HCT116 (cell line): ENCODE measurements around the gene THSD4. TPM values are rescaled to one million over a fixed set of nuclear protein-coding genes. Genes with fewer than 3 reads are reported as not detected.

Experiments
- ATAC-seq: fragments of 200-7000 bp; cut with Tn5 transposase; 2 replicates; pipeline ENCODE4 v1.9.1; 2020; ENCODE audit warnings: mild to moderate bottlenecking, moderate library complexity
- BruUV-seq: library from RNA; stranded (reverse); fragments of 400-500 nt; replicated peaks from 2 replicates; lab custom pipeline; 2021; lab: Mats Ljungman, UMichigan
- CTCF ChIA-PET: fragments of 300-600 bp; sonication (Branson Sonifier 250); formaldehyde crosslinking; loops from one replicate; lab custom pipeline; 2021; ENCODE audit warnings: antibody characterized with exemption; lab: Charles Lee
- POLR2A ChIA-PET: fragments of 300-600, 350-600 bp; sonication (Branson Sonifier 250); formaldehyde crosslinking; loops from one replicate; lab custom pipeline; 2021; ENCODE audit warnings: antibody characterized with exemption; lab: Charles Lee
- RAD21 ChIA-PET, 2 experiments: fragments of 300-600 bp; sonication (Branson Sonifier 250); formaldehyde crosslinking; loops; one replicate each; lab custom pipeline; 2023; ENCODE audit warnings: low total read pairs in 2 of 2; ENCODE audit not compliant: uncharacterized antibody in 2 of 2, unreplicated experiment in 2 of 2, low non-redundant PET in 1 of 2; lab: Charles Lee
- DNase-seq: peaks from one replicate; pipeline ENCODE4 v3.0.0-alpha.2; 2010; ENCODE audit warnings: low read depth, low spot score
- H2AFZ ChIP-seq: fragments of 200-600 bp; shearing (Covaris generic), sonication (generic); 2 replicates; pipeline ENCODE4 v1.6.1; 2017; ENCODE audit warnings: low read depth, mixed run types, mixed read lengths, antibody characterized with exemption, low read length; ENCODE audit not compliant: poor library complexity, severe bottlenecking
- H3K27ac ChIP-seq: 2 replicates; pipeline ENCODE4 v1.5.1; 2012; ENCODE audit warnings: low read depth, low read length
- H3K27me3 ChIP-seq: fragments of 200-600 bp; sonication (generic); 2 replicates; pipeline ENCODE4 v1.6.1; 2016; ENCODE audit warnings: mixed run types, low read length, mixed read lengths; ENCODE audit not compliant: insufficient read depth
- H3K36me3 ChIP-seq, 2 experiments: fragments of 200-500 bp in 1 of 2; fragments of 200-600 bp in 1 of 2; sonication (Bioruptor generic) in 1 of 2; sonication (generic) in 1 of 2; 2 replicates each; pipeline versions ENCODE4 v1.5.1 to v1.6.1; 2014 to 2016; ENCODE audit warnings: low read length in 2 of 2, inconsistent platforms in 1 of 2, mixed read lengths in 1 of 2, mixed run types in 1 of 2; ENCODE audit not compliant: insufficient read depth in 2 of 2, control insufficient read depth in 1 of 2
- H3K4me1 ChIP-seq, 2 experiments: fragments of 200-600 bp in 1 of 2; sonication (generic) in 1 of 2; 2 replicates each; pipeline versions ENCODE4 v1.5.1 to v1.6.1; 2012 to 2017; ENCODE audit warnings: low read length in 2 of 2, inconsistent platforms in 1 of 2, mild to moderate bottlenecking in 1 of 2, mixed read lengths in 1 of 2, mixed run types in 1 of 2, moderate library complexity in 1 of 2; ENCODE audit not compliant: insufficient read depth in 2 of 2, control insufficient read depth in 1 of 2
- H3K4me2 ChIP-seq: fragments of 200-600 bp; sonication (generic); 2 replicates; pipeline ENCODE4 v1.6.1; 2017; ENCODE audit warnings: mixed run types, low read length, mixed read lengths
- H3K4me3 ChIP-seq, 2 experiments: fragments of 200-600 bp in 1 of 2; sonication (generic) in 1 of 2; replicated peaks in 1 of 2; 2 replicates each; pipeline ENCODE4 v1.5.1; 2011 to 2016; ENCODE audit warnings: low read length in 2 of 2, control low read depth in 1 of 2, low read depth in 1 of 2, mild to moderate bottlenecking in 1 of 2, mixed read lengths in 1 of 2, mixed run types in 1 of 2
- H3K79me2 ChIP-seq: fragments of 200-600 bp; sonication (generic); 2 replicates; pipeline ENCODE4 v1.6.1; 2017; ENCODE audit warnings: mild to moderate bottlenecking, mixed run types, low read length, moderate library complexity, mixed read lengths; ENCODE audit not compliant: insufficient read depth
- H3K9ac ChIP-seq: fragments of 200-600 bp; sonication (generic); 2 replicates; pipeline ENCODE4 v1.6.1; 2016; ENCODE audit warnings: low read length, mixed read lengths
- H3K9me2 ChIP-seq: fragments of 200-600 bp; sonication (generic), shearing (Covaris generic); 2 replicates; pipeline ENCODE4 v1.6.1; 2017; ENCODE audit warnings: mixed run types, mild to moderate bottlenecking, moderate library complexity; ENCODE audit not compliant: insufficient read depth
- H3K9me3 ChIP-seq, 2 experiments: fragments of 200-500 bp in 1 of 2; fragments of 200-600 bp in 1 of 2; sonication (Bioruptor generic) in 1 of 2; sonication (generic) in 1 of 2; 2 replicates each; pipeline ENCODE4 v1.6.1; 2014 to 2017; ENCODE audit warnings: low read length in 2 of 2, mixed read lengths in 2 of 2, inconsistent platforms in 1 of 2, low read depth in 1 of 2, mild to moderate bottlenecking in 1 of 2, mixed run types in 1 of 2, moderate library complexity in 1 of 2; ENCODE audit not compliant: control insufficient read depth in 1 of 2, insufficient read depth in 1 of 2
- H4K20me1 ChIP-seq: fragments of 200-600 bp; sonication (generic), shearing (Covaris generic); 2 replicates; pipeline ENCODE4 v1.6.1; 2017; ENCODE audit warnings: mixed run types, mild to moderate bottlenecking, moderate library complexity; ENCODE audit not compliant: insufficient read depth
- CBX3 ChIP-seq: IDR thresholded peaks from 2 replicates; pipeline ENCODE4 v1.6.1; 2012; ENCODE audit warnings: low read depth
- CEBPB ChIP-seq: IDR thresholded peaks from 2 replicates; pipeline ENCODE4 v1.6.1; 2012; ENCODE audit warnings: low read depth
- EGR1 ChIP-seq: IDR thresholded peaks from 2 replicates; pipeline ENCODE4 v1.6.1; 2012; ENCODE audit warnings: low read depth
- ELF1 ChIP-seq: IDR thresholded peaks from 2 replicates; pipeline ENCODE4 v1.6.1; 2012; ENCODE audit warnings: low read depth, borderline replicate concordance
- EZH2 ChIP-seq: fragments of 200-600 bp; sonication (generic); IDR thresholded peaks from 2 replicates; pipeline ENCODE4 v1.6.1; 2017; ENCODE audit warnings: antibody characterized with exemption, mixed run types
- FOSL1 ChIP-seq: IDR thresholded peaks from 2 replicates; pipeline ENCODE4 v1.6.1; 2012; ENCODE audit warnings: low read depth
- JUND ChIP-seq: IDR thresholded peaks from 2 replicates; pipeline ENCODE4 v1.6.1; 2012
- POLR2A ChIP-seq: IDR thresholded peaks from 2 replicates; pipeline ENCODE4 v1.7.0; 2011; ENCODE audit warnings: borderline replicate concordance; ENCODE audit not compliant: insufficient read depth, insufficient read length; ENCODE audit errors: extremely low read depth
- POLR2AphosphoS5 ChIP-seq: IDR thresholded peaks from 2 replicates; pipeline ENCODE4 v1.6.1; 2011; ENCODE audit warnings: mild to moderate bottlenecking, low read depth, low read length, moderate library complexity
- RAD21 ChIP-seq: IDR thresholded peaks from 2 replicates; pipeline ENCODE4 v1.6.1; 2012; ENCODE audit warnings: low read depth, mild to moderate bottlenecking
- SIN3A ChIP-seq: IDR thresholded peaks from 2 replicates; pipeline ENCODE4 v1.6.1; 2012; ENCODE audit warnings: low read depth
- TCF7L2 ChIP-seq: IDR thresholded peaks from 2 replicates; pipeline ENCODE4 v1.7.0; 2011; ENCODE audit warnings: borderline replicate concordance, inconsistent platforms; ENCODE audit not compliant: insufficient read depth, insufficient read length; ENCODE audit errors: extremely low read depth
- ZNF274 ChIP-seq: fragments of 200-500 bp; sonication (Bioruptor generic); IDR thresholded peaks from 2 replicates; pipeline ENCODE4 v1.6.1; 2014; ENCODE audit warnings: mild to moderate bottlenecking, low read depth, low read length, inconsistent platforms
- intact Hi-C: fragments of 100-400 bp; cut with micrococcal nuclease; formaldehyde crosslinking; loops from 2 replicates; pipeline ENCODE4 v1.10.0; 2022
- total RNA-seq: library from RNA; stranded (reverse); gene quantifications from one replicate; pipeline ENCODE4 v1.2.1, GENCODE V29; 2021; ENCODE audit not compliant: unreplicated experiment
- TF ChIP-seq, protein P1 (sequence below): IDR thresholded peaks from 2 replicates; pipeline ENCODE4 v1.6.1; 2012
- TF ChIP-seq, protein P2 (sequence below), 3 experiments: fragments of 200-600 bp in 1 of 3; sonication (generic) in 1 of 3; IDR thresholded peaks in 2 of 3; conservative IDR thresholded peaks in 1 of 3; 2 replicates each; pipeline ENCODE4 v1.5.1; 2012 to 2017; ENCODE audit warnings: low read depth in 2 of 3, low read length in 2 of 3, antibody characterized with exemption in 1 of 3, borderline replicate concordance in 1 of 3, control low read depth in 1 of 3, mild to moderate bottlenecking in 1 of 3, mixed read lengths in 1 of 3, mixed run types in 1 of 3, moderate library complexity in 1 of 3; ENCODE audit not compliant: insufficient read depth in 1 of 3
- TF ChIP-seq, protein P3 (sequence below): IDR thresholded peaks from 2 replicates; pipeline ENCODE4 v1.6.1; 2011; ENCODE audit warnings: mild to moderate bottlenecking, low read length, moderate library complexity; ENCODE audit not compliant: insufficient replicate concordance; ENCODE audit errors: extremely low read depth

The THSD4 gene
- total RNA-seq, 1 experiment from 2014 or later: 30.5 TPM

DNA sequence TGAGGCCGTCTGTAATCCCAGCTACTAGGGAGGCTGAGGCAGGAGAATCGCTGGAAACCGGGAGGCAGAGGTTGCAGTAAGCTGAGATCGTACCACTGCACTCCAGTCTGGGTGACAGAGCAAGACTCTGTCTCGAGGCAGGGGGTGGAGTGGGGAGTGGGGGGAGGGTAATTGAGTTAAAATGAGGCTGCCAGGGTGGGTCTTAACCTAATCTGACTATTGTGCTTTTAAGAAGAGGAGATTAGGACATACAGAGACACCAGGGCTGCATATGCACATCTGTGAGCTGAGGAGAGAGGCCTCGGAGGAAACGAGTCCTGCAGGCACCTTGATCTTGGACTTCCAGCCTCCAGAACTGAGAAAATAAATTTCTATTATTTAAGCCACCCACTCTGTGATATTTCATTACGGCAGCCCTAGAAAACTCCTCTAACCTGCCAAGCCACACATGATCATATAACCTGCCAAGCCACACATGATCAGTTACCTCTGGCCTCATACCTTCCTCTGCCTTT, 197.0 kb downstream of the THSD4 start:
- no peak overlapping the region for H3K27ac ChIP-seq
- CTCF ChIA-PET: no interaction called here
- H3K4me2 ChIP-seq: no peak overlapping the region
- no peaks in the 10 kb centered on the region for H4K20me1 ChIP-seq
- POLR2A ChIA-PET: no interaction called here
- RAD21 ChIA-PET: no interaction called here
- ATAC-seq: no peak
- no peaks in the 10 kb centered on the region for H3K79me2 ChIP-seq
- H2AFZ ChIP-seq: no peak overlapping the region
- H3K9me3 ChIP-seq: peaks cover 0 to 7% of the 10 kb centered on the region in 2 experiments; a peak in 1 of 4 replicates
- no peaks in the 10 kb centered on the region for H3K9me2 ChIP-seq
- no peaks in the 10 kb centered on the region for H3K27me3 ChIP-seq
- no TSS peak for BruUV-seq
- H3K4me1 ChIP-seq: no peaks in the 10 kb centered on the region
- H3K9ac ChIP-seq: no peak overlapping the region
- intact Hi-C loops: no loop called here
- no peaks in the 10 kb centered on the region for H3K36me3 ChIP-seq
- TF ChIP-seq EZH2 (no peak), ZNF274 (no peak), CBX3 (no peak)
- TF ChIP-seq, protein P1, sequence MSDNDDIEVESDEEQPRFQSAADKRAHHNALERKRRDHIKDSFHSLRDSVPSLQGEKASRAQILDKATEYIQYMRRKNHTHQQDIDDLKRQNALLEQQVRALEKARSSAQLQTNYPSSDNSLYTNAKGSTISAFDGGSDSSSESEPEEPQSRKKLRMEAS: no peak
- H3K4me3 ChIP-seq: no peak overlapping the region
- no peak for DNase-seq

DNA sequence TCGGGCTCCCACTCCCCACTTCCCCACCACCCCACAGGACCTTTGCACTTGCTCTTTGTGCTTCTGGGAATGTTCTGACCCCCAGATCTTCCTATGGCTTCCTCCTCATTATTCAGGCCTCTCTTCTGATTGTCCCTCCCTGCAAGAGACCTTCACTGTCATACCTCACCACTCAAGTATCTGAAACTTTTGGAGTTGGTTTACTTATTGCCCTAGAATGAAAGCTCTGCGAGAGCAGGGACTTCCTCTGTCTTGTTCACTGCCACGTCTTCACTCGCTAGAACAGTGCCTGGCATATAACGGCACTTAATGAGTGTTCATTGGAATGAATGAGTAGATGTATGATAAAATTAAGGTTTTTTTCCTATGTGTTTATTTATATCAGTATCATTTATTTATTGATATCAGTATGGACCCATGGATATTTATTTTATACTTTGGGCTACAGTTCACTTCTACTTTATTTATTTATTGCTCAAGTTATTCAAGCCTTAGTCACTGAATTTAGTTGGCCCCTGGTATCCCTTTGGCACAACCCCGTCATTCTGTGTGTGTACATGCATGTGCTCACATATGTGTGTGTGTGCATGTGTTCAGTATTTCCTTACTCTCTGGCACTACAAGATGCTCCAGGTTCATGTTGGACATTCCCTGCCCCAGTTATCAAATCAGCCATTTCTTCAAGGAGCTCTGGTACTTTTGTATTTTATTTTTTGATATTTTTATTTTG, 197.6 kb downstream of the THSD4 start:
- intact Hi-C loops: no loop called here
- Histone ChIP-seq H3K9ac (no peak overlapping the region), H4K20me1 (no peaks in the 10 kb centered on the region), H3K9me3 (peaks cover 0 to 9% of the 10 kb centered on the region in 2 experiments; a peak in 1 of 4 replicates), H3K27ac (no peak overlapping the region), H3K79me2 (no peaks in the 10 kb centered on the region), H3K27me3 (no peaks in the 10 kb centered on the region), H3K4me2 (no peak overlapping the region), H2AFZ (no peak overlapping the region), H3K9me2 (no peaks in the 10 kb centered on the region), H3K4me1 (no peaks in the 10 kb centered on the region), H3K36me3 (no peaks in the 10 kb centered on the region), H3K4me3 (no peak overlapping the region)
- ChIA-PET POLR2A (no interaction called here), RAD21 (no interaction called here), CTCF (no interaction called here)
- ATAC-seq: no peak
- no TSS peak for BruUV-seq
- no peak for DNase-seq
- TF ChIP-seq EGR1 (no peak), FOSL1 (no peak), TCF7L2 (no peak), POLR2A (no peak), ZNF274 (no peak), CEBPB (no peak), JUND (no peak), RAD21 (no peak), POLR2AphosphoS5 (no peak), SIN3A (no peak), ELF1 (no peak), CBX3 (no peak)
- TF ChIP-seq, protein P1: no peak
- TF ChIP-seq, protein P2, sequence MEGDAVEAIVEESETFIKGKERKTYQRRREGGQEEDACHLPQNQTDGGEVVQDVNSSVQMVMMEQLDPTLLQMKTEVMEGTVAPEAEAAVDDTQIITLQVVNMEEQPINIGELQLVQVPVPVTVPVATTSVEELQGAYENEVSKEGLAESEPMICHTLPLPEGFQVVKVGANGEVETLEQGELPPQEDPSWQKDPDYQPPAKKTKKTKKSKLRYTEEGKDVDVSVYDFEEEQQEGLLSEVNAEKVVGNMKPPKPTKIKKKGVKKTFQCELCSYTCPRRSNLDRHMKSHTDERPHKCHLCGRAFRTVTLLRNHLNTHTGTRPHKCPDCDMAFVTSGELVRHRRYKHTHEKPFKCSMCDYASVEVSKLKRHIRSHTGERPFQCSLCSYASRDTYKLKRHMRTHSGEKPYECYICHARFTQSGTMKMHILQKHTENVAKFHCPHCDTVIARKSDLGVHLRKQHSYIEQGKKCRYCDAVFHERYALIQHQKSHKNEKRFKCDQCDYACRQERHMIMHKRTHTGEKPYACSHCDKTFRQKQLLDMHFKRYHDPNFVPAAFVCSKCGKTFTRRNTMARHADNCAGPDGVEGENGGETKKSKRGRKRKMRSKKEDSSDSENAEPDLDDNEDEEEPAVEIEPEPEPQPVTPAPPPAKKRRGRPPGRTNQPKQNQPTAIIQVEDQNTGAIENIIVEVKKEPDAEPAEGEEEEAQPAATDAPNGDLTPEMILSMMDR (IDR thresholded peaks at IDR 0.05 in 2 of 3, conservative IDR thresholded peaks at IDR 0.05 in 1 of 3; ENCODE audit: borderline replicate concordance in 1 of 3, insufficient read depth in 1 of 3, low read depth in 2 of 3, low read length in 2 of 3): no peak
- TF ChIP-seq, protein P3, sequence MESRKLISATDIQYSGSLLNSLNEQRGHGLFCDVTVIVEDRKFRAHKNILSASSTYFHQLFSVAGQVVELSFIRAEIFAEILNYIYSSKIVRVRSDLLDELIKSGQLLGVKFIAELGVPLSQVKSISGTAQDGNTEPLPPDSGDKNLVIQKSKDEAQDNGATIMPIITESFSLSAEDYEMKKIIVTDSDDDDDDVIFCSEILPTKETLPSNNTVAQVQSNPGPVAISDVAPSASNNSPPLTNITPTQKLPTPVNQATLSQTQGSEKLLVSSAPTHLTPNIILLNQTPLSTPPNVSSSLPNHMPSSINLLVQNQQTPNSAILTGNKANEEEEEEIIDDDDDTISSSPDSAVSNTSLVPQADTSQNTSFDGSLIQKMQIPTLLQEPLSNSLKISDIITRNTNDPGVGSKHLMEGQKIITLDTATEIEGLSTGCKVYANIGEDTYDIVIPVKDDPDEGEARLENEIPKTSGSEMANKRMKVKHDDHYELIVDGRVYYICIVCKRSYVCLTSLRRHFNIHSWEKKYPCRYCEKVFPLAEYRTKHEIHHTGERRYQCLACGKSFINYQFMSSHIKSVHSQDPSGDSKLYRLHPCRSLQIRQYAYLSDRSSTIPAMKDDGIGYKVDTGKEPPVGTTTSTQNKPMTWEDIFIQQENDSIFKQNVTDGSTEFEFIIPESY: no peak
